H1 (cell line): ENCODE results near the gene TCF25. TPM values are rescaled to one million over a fixed set of nuclear protein-coding genes. Genes with fewer than 3 reads are reported as not detected.

Source experiments
- CTCF ChIA-PET: fragments of 300-600 bp; sonication (Branson Sonifier 250); formaldehyde crosslinking; loops from one replicate; lab custom pipeline; 2021; ENCODE audit not compliant: partially characterized antibody; lab: Charles Lee
- POLR2A ChIA-PET: fragments of 300-600 bp; sonication (Branson Sonifier 250); formaldehyde crosslinking; loops from one replicate; lab custom pipeline; 2021; ENCODE audit warnings: inconsistent platforms; ENCODE audit not compliant: partially characterized antibody; lab: Charles Lee
- DNase-seq, 2 experiments: peaks; one replicate each; pipeline versions ENCODE4 v3.0.0 to v3.0.0-alpha.2; 2010 to 2022; ENCODE audit warnings: low spot score in 2 of 2, low read depth in 1 of 2, mixed read lengths in 1 of 2
- FAIRE-seq: peaks from 2 replicates; lab custom pipeline; 2011; peaks lifted over from hg19 to GRCh38; lab: Jason Lieb, UNC
- H2AFZ ChIP-seq: 2 replicates; pipeline ENCODE4 v1.8.1; 2012; ENCODE audit warnings: low read length, inconsistent platforms
- H2AK5ac ChIP-seq: 2 replicates; pipeline ENCODE4 v1.6.1; 2013; ENCODE audit warnings: low read depth, low read length
- H2BK120ac ChIP-seq: replicated peaks from 2 replicates; pipeline ENCODE3; 2013; ENCODE audit warnings: low read depth, low read length, inconsistent platforms
- H2BK12ac ChIP-seq: 2 replicates; pipeline ENCODE4 v1.6.1; 2013; ENCODE audit warnings: low read depth, low read length
- H2BK15ac ChIP-seq: 2 replicates; pipeline ENCODE4 v1.6.1; 2013; ENCODE audit warnings: low read length
- H2BK20ac ChIP-seq: 2 replicates; pipeline ENCODE4 v1.6.1; 2013; ENCODE audit warnings: low read length
- H2BK5ac ChIP-seq: 2 replicates; pipeline ENCODE4 v1.6.1; 2013; ENCODE audit warnings: low read depth, low read length
- H3K14ac ChIP-seq: 2 replicates; pipeline ENCODE4 v1.6.1; 2013; ENCODE audit warnings: inconsistent platforms; ENCODE audit not compliant: insufficient read length
- H3K18ac ChIP-seq: 2 replicates; pipeline ENCODE4 v1.6.1; 2013; ENCODE audit warnings: low read length; ENCODE audit errors: extremely low read depth
- H3K23ac ChIP-seq: 2 replicates; pipeline ENCODE4 v1.6.1; 2013; ENCODE audit warnings: inconsistent platforms; ENCODE audit not compliant: insufficient read length
- H3K23me2 ChIP-seq: 2 replicates; pipeline ENCODE4 v1.6.1; 2013; ENCODE audit warnings: low read depth, low read length
- H3K27ac ChIP-seq: 2 replicates; pipeline ENCODE4 v1.6.1; 2011; ENCODE audit warnings: low read depth, low read length, inconsistent platforms
- H3K27me3 ChIP-seq, 4 experiments: replicated peaks in 1 of 4; 1 replicate in 1 of 4; 2 replicates in 3 of 4; pipeline versions ENCODE4 v1.6.1 to v1.8.1; 2011 to 2013; ENCODE audit warnings: low read length in 3 of 4, mild to moderate bottlenecking in 3 of 4, inconsistent platforms in 2 of 4, mixed read lengths in 2 of 4, moderate library complexity in 1 of 4; ENCODE audit not compliant: control insufficient read depth in 3 of 4, insufficient read depth in 3 of 4; ENCODE audit errors: extremely low read depth in 1 of 4
- H3K36me3 ChIP-seq, 4 experiments: 2 replicates each; pipeline versions ENCODE4 v1.6.1 to v1.8.1; 2011 to 2013; ENCODE audit warnings: mild to moderate bottlenecking in 4 of 4, low read length in 3 of 4, moderate library complexity in 2 of 4, control low read depth in 1 of 4, inconsistent platforms in 1 of 4; ENCODE audit not compliant: insufficient read depth in 4 of 4, control insufficient read depth in 2 of 4
- H3K4ac ChIP-seq: replicated peaks from 2 replicates; pipeline ENCODE3; 2013; ENCODE audit warnings: low read length, low read depth, mixed read lengths, inconsistent platforms; ENCODE audit not compliant: insufficient read length
- H3K4me1 ChIP-seq, 4 experiments: replicated peaks in 1 of 4; 1 replicate in 1 of 4; 2 replicates in 3 of 4; pipeline versions ENCODE4 v1.6.1 to v1.8.1; 2011 to 2013; ENCODE audit warnings: low read length in 3 of 4, inconsistent platforms in 2 of 4, mixed read lengths in 1 of 4; ENCODE audit not compliant: insufficient read depth in 4 of 4, control insufficient read depth in 3 of 4
- H3K4me2 ChIP-seq, 2 experiments: 2 replicates each; pipeline versions ENCODE4 v1.6.1 to v1.8.1; 2011 to 2013; ENCODE audit warnings: low read depth in 2 of 2, low read length in 2 of 2, control low read depth in 1 of 2, inconsistent platforms in 1 of 2, mild to moderate bottlenecking in 1 of 2; ENCODE audit not compliant: insufficient read depth in 1 of 2
- H3K4me3 ChIP-seq, 4 experiments: fragments of 200-600, 300-600 bp in 1 of 4; sonication (generic), shearing (Covaris generic), sonication (Bioruptor Twin) in 1 of 4; 2 replicates each; pipeline versions ENCODE4 v1.5.1 to v1.8.1; 2011 to 2016; ENCODE audit warnings: low read length in 4 of 4, low read depth in 3 of 4, control low read depth in 2 of 4, inconsistent platforms in 2 of 4, mild to moderate bottlenecking in 2 of 4, mixed read lengths in 1 of 4, moderate library complexity in 1 of 4; ENCODE audit not compliant: insufficient read depth in 2 of 4; ENCODE audit errors: extremely low read depth in 1 of 4
- H3K56ac ChIP-seq: replicated peaks from 2 replicates; pipeline ENCODE3; 2013; ENCODE audit warnings: low read depth, mild to moderate bottlenecking, mixed read lengths, low read length, inconsistent platforms; ENCODE audit not compliant: insufficient read length
- H3K79me1 ChIP-seq: 2 replicates; pipeline ENCODE4 v1.6.1; 2013; ENCODE audit warnings: low read depth, low read length, control low read depth
- H3K79me2 ChIP-seq, 2 experiments: 2 replicates each; pipeline versions ENCODE4 v1.6.1 to v1.8.1; 2012 to 2013; ENCODE audit warnings: low read length in 2 of 2, mild to moderate bottlenecking in 2 of 2, inconsistent platforms in 1 of 2; ENCODE audit not compliant: insufficient read depth in 2 of 2, control insufficient read depth in 1 of 2
- H3K9ac ChIP-seq, 4 experiments: replicated peaks in 1 of 4; 1 replicate in 1 of 4; 2 replicates in 3 of 4; pipeline versions ENCODE4 v1.6.1 to v1.8.1; 2011 to 2013; ENCODE audit warnings: low read depth in 3 of 4, low read length in 3 of 4, control low read depth in 2 of 4, mild to moderate bottlenecking in 2 of 4, moderate library complexity in 2 of 4, inconsistent platforms in 1 of 4; ENCODE audit errors: extremely low read depth in 1 of 4
- H3K9me3 ChIP-seq, 2 experiments: 2 replicates each; pipeline versions ENCODE4 v1.6.1 to v1.8.1; 2012 to 2013; ENCODE audit warnings: mild to moderate bottlenecking in 2 of 2, moderate library complexity in 2 of 2, control low read depth in 1 of 2, inconsistent platforms in 1 of 2, low read depth in 1 of 2, low read length in 1 of 2, mixed read lengths in 1 of 2; ENCODE audit not compliant: insufficient read depth in 2 of 2
- H4K20me1 ChIP-seq, 2 experiments: replicated peaks in 1 of 2; 2 replicates each; pipeline versions ENCODE3 to v1.8.1; 2011 to 2013; ENCODE audit warnings: inconsistent platforms in 2 of 2, low read length in 2 of 2, mild to moderate bottlenecking in 1 of 2; ENCODE audit not compliant: insufficient read depth in 2 of 2, control insufficient read depth in 1 of 2
- H4K5ac ChIP-seq: 2 replicates; pipeline ENCODE4 v1.6.1; 2013; ENCODE audit warnings: low read length, low read depth, mixed read lengths, inconsistent platforms; ENCODE audit not compliant: insufficient read length
- H4K8ac ChIP-seq: 2 replicates; pipeline ENCODE4 v1.8.0; 2013; ENCODE audit warnings: mild to moderate bottlenecking, moderate library complexity, low read length, inconsistent platforms; ENCODE audit not compliant: insufficient read depth; ENCODE audit errors: extremely low read depth
- H4K91ac ChIP-seq: replicated peaks from 2 replicates; pipeline ENCODE3; 2013; ENCODE audit warnings: low read length, mixed read lengths, inconsistent platforms; ENCODE audit not compliant: insufficient read length
- CEBPB ChIP-seq: IDR thresholded peaks from 2 replicates; pipeline ENCODE4 v1.6.1; 2012; ENCODE audit warnings: low read depth, low read length
- CHD1 ChIP-seq: IDR thresholded peaks from 2 replicates; pipeline ENCODE4 v1.6.1; 2012; ENCODE audit warnings: low read depth, low read length, improper control_type of control experiment
- CHD2 ChIP-seq: IDR thresholded peaks from 2 replicates; pipeline ENCODE4 v1.6.1; 2012; ENCODE audit warnings: low read length, improper control_type of control experiment
- CREB1 ChIP-seq: IDR thresholded peaks from 2 replicates; pipeline ENCODE4 v1.6.1; 2012; ENCODE audit warnings: inconsistent platforms
- GABPA ChIP-seq: IDR thresholded peaks from 2 replicates; pipeline ENCODE4 v1.6.1; 2011; ENCODE audit warnings: mild to moderate bottlenecking, low read length, moderate library complexity, borderline replicate concordance; ENCODE audit not compliant: insufficient read depth
- HDAC2 ChIP-seq, 2 experiments: fragments of 300-600 bp in 1 of 2; sonication (generic) in 1 of 2; IDR thresholded peaks; 2 replicates each; pipeline ENCODE4 v1.6.1; 2011 to 2012; ENCODE audit warnings: low read depth in 2 of 2, low read length in 2 of 2, mild to moderate bottlenecking in 2 of 2, moderate library complexity in 2 of 2, borderline replicate concordance in 1 of 2, inconsistent platforms in 1 of 2
- RAD21 ChIP-seq, 2 experiments: IDR thresholded peaks in 1 of 2; conservative IDR thresholded peaks in 1 of 2; 2 replicates each; pipeline ENCODE4 v1.6.1; 2011; ENCODE audit warnings: low read depth in 2 of 2, low read length in 2 of 2, improper control_type of control experiment in 1 of 2, inconsistent platforms in 1 of 2, mild to moderate bottlenecking in 1 of 2, moderate library complexity in 1 of 2
- RFX5 ChIP-seq: IDR thresholded peaks from 2 replicates; pipeline ENCODE4 v1.6.1; 2011; ENCODE audit warnings: low read depth, low read length, improper control_type of control experiment, borderline replicate concordance
- RXRA ChIP-seq: IDR thresholded peaks from 2 replicates; pipeline ENCODE4 v1.6.1; 2011; ENCODE audit warnings: low read depth, mild to moderate bottlenecking, low read length, moderate library complexity; ENCODE audit not compliant: insufficient read depth
- SP2 ChIP-seq: IDR thresholded peaks from 2 replicates; pipeline ENCODE4 v1.6.1; 2012; ENCODE audit warnings: mild to moderate bottlenecking, low read length, inconsistent platforms
- SUZ12 ChIP-seq: fragments of 200-600 bp; sonication (generic); IDR thresholded peaks from 2 replicates; pipeline ENCODE4 v1.6.1; 2012; ENCODE audit warnings: mild to moderate bottlenecking, inconsistent platforms, low read length, moderate library complexity, mixed read lengths
- TCF12 ChIP-seq: IDR thresholded peaks from 2 replicates; pipeline ENCODE4 v1.6.1; 2011; ENCODE audit warnings: low read depth, mild to moderate bottlenecking, low read length
- WGBS, 2 experiments: shearing (Covaris generic) in 1 of 2; methylation state at CpG; one replicate each; pipeline versions ENCODE4 v1.1.6 to v1.1.7; 2013 to 2015; ENCODE audit warnings: low lambda C conversion rate in 2 of 2, mixed read lengths in 2 of 2, inconsistent platforms in 1 of 2, low coverage in 1 of 2, missing lambda C conversion rate in 1 of 2; ENCODE audit not compliant: insufficient replicate concordance in 2 of 2, insufficient coverage in 1 of 2, insufficient read length in 1 of 2; ENCODE audit errors: extremely low coverage in 1 of 2, missing lambda C conversion rate in 1 of 2; 5-methylcytosine and 5-hydroxymethylcytosine counted together
- polyA plus RNA-seq, 7 experiments: library from polyadenylated mRNA; depleted of rRNA in 3 of 7; stranded (reverse) in 5 of 7; unstranded in 2 of 7; fragments of >200 nt in 5 of 7; fragments of 200-250 nt in 2 of 7; gene quantifications; 1 replicate in 5 of 7; 2 replicates in 1 of 7; 4 replicates in 1 of 7; pipeline versions ENCODE4 v1.2.1 to v1.2.3, GENCODE V29; 2011 to 2013; ENCODE audit warnings: missing spikeins in 2 of 7, mixed read lengths in 2 of 7
- total RNA-seq: library from RNA; stranded (reverse); fragmentation: NEBNext Ultra II Directional; extraction: Animal tissue kit (Norgen Biotek cat#: 25700); gene quantifications from 2 replicates; pipeline ENCODE4 v1.2.1, GENCODE V29; 2021

Gene TCF25
- total and polyA plus RNA-seq, 2 of the 8 experiments (the other 6 are each of a cell fraction or from before 2014, with no cell fraction given): 78.1 to 102 TPM

- FAIRE-seq (no peak), DNase-seq (no peak)
- POLR2A ChIA-PET: no interaction called here
- Histone ChIP-seq H3K36me3 (peaks cover 2 to 33% (median 20%) of the 10 kb centered on the region in 4 experiments; a peak in 6 of 8 replicates), H2BK12ac (no peak overlapping the region), H3K9ac (no peak overlapping the region), H2BK15ac (no peak overlapping the region), H2BK5ac (no peak overlapping the region), H3K27me3 (no peaks in the 10 kb centered on the region), H4K20me1 (peaks cover 5 to 14% of the 10 kb centered on the region in 2 experiments), H3K79me2 (no peaks in the 10 kb centered on the region), H3K9me3 (no peaks in the 10 kb centered on the region), H3K27ac (no peak overlapping the region), H2BK120ac (no peak overlapping the region), H3K79me1 (peaks cover 2% of the 10 kb centered on the region; the same call in 1 of the 2 replicates), H4K5ac (no peak overlapping the region), H3K56ac (no peak overlapping the region), H3K18ac (no peak overlapping the region), H3K23me2 (no peaks in the 10 kb centered on the region), H3K4ac (no peak overlapping the region), H3K23ac (no peak overlapping the region), H2BK20ac (no peak overlapping the region), H3K4me1 (no peaks in the 10 kb centered on the region), H3K4me3 (no peak overlapping the region), H2AK5ac (no peak overlapping the region), H4K8ac (no peak overlapping the region; the same call in 1 of the 2 replicates), H4K91ac (no peak overlapping the region), H2AFZ (no peak overlapping the region), H3K4me2 (no peak overlapping the region), H3K14ac (no peak overlapping the region)
- CTCF ChIA-PET: interaction anchor here (0.8 to 1.3 kb wide), 2 partner anchors 31 to 188 kb away, joined by 3 read pairs; no protein-coding TSS in a partner anchor
- 95% methylated on average over 18 of the region's 18 CpGs; no CpG with 5 or more reads in 1 of the 2 experiments for WGBS, 2 experiments
- no peak for TF ChIP-seq TCF12
- TF ChIP-seq CEBPB: no peak
- no peak for TF ChIP-seq CHD2
- TF ChIP-seq GABPA: no peak
- no peak for TF ChIP-seq RXRA
- TF ChIP-seq RAD21 (IDR thresholded peaks at IDR 0.05 in 1 of 2, conservative IDR thresholded peaks at IDR 0.05 in 1 of 2; ENCODE audit: low read depth in 2 of 2, low read length in 2 of 2): 0 out of 4 replicates have a peak, but pooled peaks of 1 of the 2 experiments have one; percentile 5
- no peak for TF ChIP-seq CHD1
- TF ChIP-seq CREB1: no peak
- no peak for TF ChIP-seq SUZ12
- no peak for TF ChIP-seq HDAC2 (IDR thresholded peaks at IDR 0.05; ENCODE audit: borderline replicate concordance in 1 of 2, low read depth in 2 of 2, low read length in 2 of 2)
- TF ChIP-seq SP2: no peak
- TF ChIP-seq RFX5: no peak
Measured at GRCh38 chr16:89892055-89892630, 18.8 kb downstream of the TCF25 start.
